ENCODE measurements around the gene UBASH3B.

Gene UBASH3B

GRCh38 chr11:122811721-122812120, 156.2 kb downstream of the UBASH3B start:
- H3K4me3 ChIP-seq (ENCODE audit: low read depth, low read length) = no peak overlapping the region
- DNase-seq (ENCODE audit: low read depth) = no peak
- no peak for TF ChIP-seq POLR2A (IDR thresholded peaks at IDR 0.05; ENCODE audit: extremely low read depth, insufficient read length)

- TF ChIP-seq, protein P1, sequence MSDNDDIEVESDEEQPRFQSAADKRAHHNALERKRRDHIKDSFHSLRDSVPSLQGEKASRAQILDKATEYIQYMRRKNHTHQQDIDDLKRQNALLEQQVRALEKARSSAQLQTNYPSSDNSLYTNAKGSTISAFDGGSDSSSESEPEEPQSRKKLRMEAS (IDR thresholded peaks at IDR 0.05; ENCODE audit: low read depth, low read length) = no peak
- no peak for TF ChIP-seq MYC (IDR thresholded peaks at IDR 0.05; ENCODE audit: low read depth, low read length)
- no peak for TF ChIP-seq POLR2A (IDR thresholded peaks at IDR 0.05; ENCODE audit: extremely low read depth, insufficient read length)
- TF ChIP-seq CTCF (IDR thresholded peaks at IDR 0.05; ENCODE audit: low read depth, low read length) = no peak
- no peak overlapping the region for H3K4me3 ChIP-seq (ENCODE audit: low read depth, low read length)
- DNase-seq (ENCODE audit: low read depth) = no peak
Measured at GRCh38 chr11:122812638-122813037, 157.1 kb downstream of the UBASH3B start.

GRCh38 chr11:122813176-122813893, 157.8 kb downstream of the UBASH3B start:
- no peak for TF ChIP-seq MYC (IDR thresholded peaks at IDR 0.05; ENCODE audit: low read depth, low read length)
- no peak for TF ChIP-seq POLR2A (IDR thresholded peaks at IDR 0.05; ENCODE audit: extremely low read depth, insufficient read length)
- TF ChIP-seq, protein P1 (IDR thresholded peaks at IDR 0.05; ENCODE audit: low read depth, low read length) = no peak
- TF ChIP-seq CTCF (IDR thresholded peaks at IDR 0.05; ENCODE audit: low read depth, low read length) = no peak
- DNase-seq (ENCODE audit: low read depth) = no peak
- H3K4me3 ChIP-seq (ENCODE audit: low read depth, low read length) = no peak overlapping the region

DNA sequence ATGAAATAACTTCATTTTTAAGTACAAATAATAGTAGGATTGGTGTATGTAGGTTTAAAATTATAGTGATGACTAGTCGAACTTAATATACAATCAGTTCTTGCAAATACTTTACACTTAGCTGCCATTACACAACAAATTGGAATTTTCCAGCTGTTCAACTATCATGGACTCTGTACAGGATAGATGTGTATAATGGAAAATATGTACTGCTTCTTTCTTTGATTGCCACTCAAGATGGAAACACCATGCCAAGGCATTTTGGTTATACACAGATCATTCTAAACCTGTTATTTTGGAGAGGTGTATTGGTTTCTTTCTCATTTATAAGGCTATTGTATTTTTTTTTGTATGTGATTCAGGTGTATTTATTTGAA, 158.4 kb downstream of the UBASH3B start:
- no peak overlapping the region for H3K4me3 ChIP-seq (ENCODE audit: low read depth, low read length)
- TF ChIP-seq, protein P1 (IDR thresholded peaks at IDR 0.05; ENCODE audit: low read depth, low read length) = no peak
- TF ChIP-seq MYC (IDR thresholded peaks at IDR 0.05; ENCODE audit: low read depth, low read length) (no peak), CTCF (IDR thresholded peaks at IDR 0.05; ENCODE audit: low read depth, low read length) (no peak), POLR2A (IDR thresholded peaks at IDR 0.05; ENCODE audit: extremely low read depth, insufficient read length) (no peak)
- DNase-seq (ENCODE audit: low read depth) = no peak

GRCh38 chr11:122814401-122814800, 158.9 kb downstream of the UBASH3B start:
- TF ChIP-seq CTCF (IDR thresholded peaks at IDR 0.05; ENCODE audit: low read depth, low read length) = peak; percentile 14
- TF ChIP-seq, protein P1 (IDR thresholded peaks at IDR 0.05; ENCODE audit: low read depth, low read length) = no peak
- TF ChIP-seq MYC (IDR thresholded peaks at IDR 0.05; ENCODE audit: low read depth, low read length) = no peak
- no peak for TF ChIP-seq POLR2A (IDR thresholded peaks at IDR 0.05; ENCODE audit: extremely low read depth, insufficient read length)
- DNase-seq (ENCODE audit: low read depth) = no peak
- no peak overlapping the region for H3K4me3 ChIP-seq (ENCODE audit: low read depth, low read length)

GRCh38 chr11:122815900-122816299, 160.4 kb downstream of the UBASH3B start:
- H3K4me3 ChIP-seq (ENCODE audit: low read depth, low read length) = no peak overlapping the region
- no peak for TF ChIP-seq MYC (IDR thresholded peaks at IDR 0.05; ENCODE audit: low read depth, low read length)
- TF ChIP-seq CTCF (IDR thresholded peaks at IDR 0.05; ENCODE audit: low read depth, low read length) = no peak
- TF ChIP-seq POLR2A (IDR thresholded peaks at IDR 0.05; ENCODE audit: extremely low read depth, insufficient read length) = no peak
- TF ChIP-seq, protein P1 (IDR thresholded peaks at IDR 0.05; ENCODE audit: low read depth, low read length) = no peak
- no peak for DNase-seq (ENCODE audit: low read depth)
